Effector memory CD4-positive, alpha-beta T cell (primary cell): ENCODE results near the gene IDUA.

Experiments used
- DNase-seq, 3 donors: peaks; one replicate each; pipeline ENCODE4 v3.0.0-alpha.2; 2020
- H3K27ac ChIP-seq: 2 replicates; pipeline ENCODE4 v1.7.0; 2013; ENCODE audit warnings: mild to moderate bottlenecking, low read length, moderate library complexity; ENCODE audit not compliant: insufficient read depth, poor library complexity, severe bottlenecking
- H3K27me3 ChIP-seq: replicated peaks from 2 replicates; pipeline ENCODE4 v1.7.0; 2013; ENCODE audit warnings: mild to moderate bottlenecking, low read length; ENCODE audit not compliant: insufficient read depth, control insufficient read depth, poor library complexity, severe bottlenecking
- H3K36me3 ChIP-seq: 2 replicates; pipeline ENCODE4 v1.7.0; 2013; ENCODE audit warnings: mild to moderate bottlenecking, low read length, moderate library complexity; ENCODE audit not compliant: control insufficient read depth, insufficient read depth
- H3K4me1 ChIP-seq: 2 replicates; pipeline ENCODE4 v1.7.0; 2013; ENCODE audit warnings: low read length, mild to moderate bottlenecking; ENCODE audit not compliant: control insufficient read depth, insufficient read depth, poor library complexity, severe bottlenecking
- H3K4me3 ChIP-seq: 2 replicates; pipeline ENCODE4 v1.7.0; 2013; ENCODE audit warnings: low read length, low read depth, mild to moderate bottlenecking; ENCODE audit not compliant: insufficient read depth, poor library complexity, severe bottlenecking
- H3K9me3 ChIP-seq: 2 replicates; pipeline ENCODE4 v1.7.0; 2013; ENCODE audit warnings: mild to moderate bottlenecking, low read length, moderate library complexity; ENCODE audit not compliant: control insufficient read depth

The IDUA gene

DNA sequence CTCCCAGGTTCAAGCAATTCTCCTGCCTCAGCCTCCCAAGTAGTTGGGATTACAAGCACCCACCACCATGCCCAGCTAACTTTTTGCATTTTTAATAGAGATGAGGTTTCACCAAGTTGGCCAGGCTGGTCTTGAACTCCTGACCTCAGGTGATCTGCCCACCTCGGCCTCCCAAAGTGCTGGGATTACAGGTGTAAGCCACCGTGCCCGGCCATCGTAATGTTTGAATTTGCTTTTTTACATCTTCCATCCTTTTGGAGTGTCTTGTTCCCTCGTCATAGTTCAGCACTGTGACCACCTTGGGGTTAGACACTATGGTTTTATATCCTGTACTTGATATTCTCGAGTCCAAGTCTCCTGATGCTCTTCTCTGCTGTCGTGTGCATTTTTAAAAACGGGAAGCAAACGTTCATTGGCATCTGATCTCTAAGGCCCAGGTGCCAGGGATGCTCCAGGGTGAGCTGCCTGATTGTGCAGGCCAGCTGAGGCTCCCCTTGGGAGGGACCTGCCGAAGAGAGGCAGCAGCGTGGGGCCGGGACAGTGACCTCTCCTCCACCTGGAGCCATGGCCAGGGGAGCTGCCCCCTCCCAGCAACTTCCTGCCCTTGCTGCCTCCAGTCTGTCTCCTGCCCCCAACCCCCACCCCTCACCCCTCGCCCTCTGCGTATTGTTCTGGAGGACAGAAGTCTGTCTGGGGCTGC is 30.2 kb upstream of the IDUA start:
- Histone ChIP-seq H3K27me3 (no peaks in the 10 kb centered on the region), H3K9me3 (no peaks in the 10 kb centered on the region), H3K4me3 (no peak overlapping the region), H3K27ac (no peak overlapping the region), H3K36me3 (no peaks in the 10 kb centered on the region), H3K4me1 (no peaks in the 10 kb centered on the region)
- DNase-seq: no peak

GRCh38 chr4:957231-957580 is 29.6 kb upstream of the IDUA start:
- H3K27ac ChIP-seq: no peak overlapping the region
- no peak overlapping the region for H3K4me3 ChIP-seq
- H3K4me1 ChIP-seq: no peaks in the 10 kb centered on the region
- no peak for DNase-seq
- no peaks in the 10 kb centered on the region for H3K36me3 ChIP-seq
- H3K27me3 ChIP-seq: no peaks in the 10 kb centered on the region
- H3K9me3 ChIP-seq: no peaks in the 10 kb centered on the region

DNA sequence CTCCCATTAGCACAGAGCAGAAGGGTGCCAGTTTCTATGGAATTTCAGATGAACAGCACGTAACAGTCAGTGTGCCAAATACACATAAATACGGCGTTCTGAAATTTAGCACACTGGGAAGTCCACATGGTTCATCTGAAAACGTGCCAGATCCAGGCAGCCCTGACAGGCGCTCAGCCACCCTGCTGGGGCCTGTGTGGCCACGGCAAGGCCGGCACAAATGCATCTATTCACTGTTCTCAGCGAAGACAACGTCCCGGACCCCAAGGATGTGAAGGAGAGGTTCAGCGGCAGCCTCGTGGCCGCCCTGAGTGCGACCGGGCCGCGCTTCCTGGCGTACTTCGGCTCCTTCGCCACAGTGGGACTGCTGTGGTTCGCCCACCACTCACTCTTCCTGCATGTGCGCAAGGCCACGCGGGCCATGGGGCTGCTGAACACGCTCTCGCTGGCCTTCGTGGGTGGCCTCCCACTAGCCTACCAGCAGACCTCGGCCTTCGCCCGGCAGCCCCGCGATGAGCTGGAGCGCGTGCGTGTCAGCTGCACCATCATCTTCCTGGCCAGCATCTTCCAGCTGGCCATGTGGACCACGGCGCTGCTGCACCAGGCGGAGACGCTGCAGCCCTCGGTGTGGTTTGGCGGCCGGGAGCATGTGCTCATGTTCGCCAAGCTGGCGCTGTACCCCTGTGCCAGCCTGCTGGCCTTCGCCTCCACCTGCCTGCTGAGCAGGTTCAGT is 29.1 kb upstream of the IDUA start:
- Histone ChIP-seq H3K27me3 (no peaks in the 10 kb centered on the region), H3K4me1 (no peaks in the 10 kb centered on the region), H3K4me3 (no peak overlapping the region), H3K9me3 (no peaks in the 10 kb centered on the region), H3K27ac (no peak overlapping the region), H3K36me3 (no peaks in the 10 kb centered on the region)
- no peak for DNase-seq

- Histone ChIP-seq H3K4me3 (no peak overlapping the region), H3K36me3 (no peaks in the 10 kb centered on the region), H3K27ac (no peak overlapping the region), H3K27me3 (no peaks in the 10 kb centered on the region), H3K4me1 (no peaks in the 10 kb centered on the region), H3K9me3 (no peaks in the 10 kb centered on the region)
- DNase-seq: no peak
Measured at GRCh38 chr4:958314-958665, 28.6 kb upstream of the IDUA start.

- no peak for DNase-seq
- no peak overlapping the region for H3K27ac ChIP-seq
- H3K4me1 ChIP-seq: no peaks in the 10 kb centered on the region
- H3K4me3 ChIP-seq: no peak overlapping the region
- H3K36me3 ChIP-seq: no peaks in the 10 kb centered on the region
- H3K27me3 ChIP-seq: no peaks in the 10 kb centered on the region
- H3K9me3 ChIP-seq: no peaks in the 10 kb centered on the region
Measured at GRCh38 chr4:958696-959337, 28.0 kb upstream of the IDUA start.

- H3K4me3 ChIP-seq: no peak overlapping the region
- H3K27ac ChIP-seq: no peak overlapping the region
- H3K36me3 ChIP-seq: no peaks in the 10 kb centered on the region
- H3K4me1 ChIP-seq: no peaks in the 10 kb centered on the region
- no peaks in the 10 kb centered on the region for H3K9me3 ChIP-seq
- no peak for DNase-seq
- no peaks in the 10 kb centered on the region for H3K27me3 ChIP-seq
Measured at GRCh38 chr4:959338-960139, 27.3 kb upstream of the IDUA start.

- H3K9me3 ChIP-seq: no peaks in the 10 kb centered on the region
- H3K4me1 ChIP-seq: no peaks in the 10 kb centered on the region
- DNase-seq: no peak
- H3K27ac ChIP-seq: no peak overlapping the region
- no peaks in the 10 kb centered on the region for H3K27me3 ChIP-seq
- no peaks in the 10 kb centered on the region for H3K36me3 ChIP-seq
- no peak overlapping the region for H3K4me3 ChIP-seq
Measured at GRCh38 chr4:960140-960635, 26.7 kb upstream of the IDUA start.

DNA sequence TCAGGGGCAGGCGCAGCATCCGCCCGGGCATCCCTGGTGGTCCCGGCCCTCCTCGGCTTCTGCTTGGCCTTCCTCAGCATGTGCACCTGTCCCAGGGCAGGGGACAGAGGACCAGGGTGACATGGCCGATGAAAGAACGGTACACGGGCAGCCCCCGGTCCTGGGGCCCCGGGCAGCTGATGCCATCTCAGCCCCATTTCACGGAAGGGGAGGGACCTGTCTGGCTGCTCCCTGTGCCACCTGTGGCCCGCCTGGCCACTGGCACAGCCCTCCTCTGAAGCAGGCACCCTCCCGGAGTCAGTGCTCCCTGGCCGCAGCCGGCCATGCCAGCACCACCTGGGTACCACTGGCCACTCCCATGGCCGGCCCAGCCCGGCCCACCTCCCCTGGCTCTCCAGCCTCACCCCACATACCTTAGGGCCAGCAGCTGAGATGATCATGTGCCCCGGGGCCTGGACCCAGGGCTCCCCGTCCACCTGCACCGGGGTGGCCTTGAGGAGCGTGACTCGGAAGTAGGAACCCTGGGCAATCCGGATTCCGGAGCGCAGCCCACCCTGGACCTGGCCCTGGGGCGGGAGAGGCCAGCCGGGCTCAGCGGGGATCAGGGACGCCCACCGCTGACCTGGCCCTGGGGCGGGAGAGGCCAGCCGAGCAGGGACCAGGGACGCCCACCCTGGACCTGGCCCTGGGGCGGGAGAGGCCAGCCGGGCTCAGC is 26.1 kb upstream of the IDUA start:
- Histone ChIP-seq H3K4me1 (no peaks in the 10 kb centered on the region), H3K9me3 (no peaks in the 10 kb centered on the region), H3K27me3 (no peaks in the 10 kb centered on the region), H3K27ac (no peak overlapping the region), H3K36me3 (peaks cover 3% of the 10 kb centered on the region), H3K4me3 (no peak overlapping the region)
- no peak for DNase-seq

DNA sequence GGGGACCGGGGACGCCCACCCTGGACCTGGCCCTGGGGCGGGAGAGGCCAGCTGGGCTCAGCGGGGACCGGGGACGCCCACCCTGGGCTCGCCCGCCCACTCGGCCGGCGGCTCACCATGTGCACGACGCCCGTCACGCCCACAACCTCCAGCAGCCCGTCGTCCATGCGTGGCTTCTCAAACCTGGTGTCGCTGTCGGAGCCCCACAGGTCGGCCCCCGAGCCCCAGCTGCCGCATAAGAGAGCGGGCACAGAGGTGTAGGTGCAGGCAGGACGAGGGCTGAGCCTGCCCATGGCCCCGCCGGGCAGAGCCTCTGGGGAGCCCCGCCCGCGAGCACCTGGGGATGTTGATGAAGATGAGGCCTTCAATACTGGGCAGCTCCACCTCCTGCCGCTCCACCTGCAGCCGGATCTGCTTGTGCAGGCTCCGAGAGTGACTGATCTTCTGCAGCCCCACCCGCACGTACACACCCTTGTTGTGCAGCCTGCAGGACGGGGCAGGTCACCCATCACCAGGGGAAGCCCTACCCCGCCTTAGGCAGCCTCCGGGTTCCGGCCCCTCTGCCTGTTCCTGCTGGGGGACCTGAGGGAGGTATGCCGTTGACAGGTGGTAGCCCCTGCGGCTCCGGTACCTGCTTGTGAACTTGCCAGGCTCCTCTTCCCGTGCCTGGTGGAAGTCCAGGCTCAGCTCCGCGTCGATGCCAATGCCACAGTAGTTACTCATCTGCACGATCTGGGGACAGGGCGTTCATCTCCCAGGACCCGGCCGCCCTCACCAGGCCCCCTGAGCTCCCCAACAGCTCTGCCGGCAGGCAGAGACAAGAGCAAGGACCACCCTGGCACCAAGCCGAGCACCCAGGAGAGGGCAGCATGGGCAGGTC is 25.3 kb upstream of the IDUA start:
- H3K27me3 ChIP-seq: no peaks in the 10 kb centered on the region
- no peak for DNase-seq
- no peak overlapping the region for H3K4me3 ChIP-seq
- no peaks in the 10 kb centered on the region for H3K9me3 ChIP-seq
- H3K4me1 ChIP-seq: no peaks in the 10 kb centered on the region
- H3K27ac ChIP-seq: no peak overlapping the region
- peaks cover 7% of the 10 kb centered on the region for H3K36me3 ChIP-seq
